CD4-positive, alpha-beta T cell treated with Interleukin-10 for 1 hour (primary cell): ENCODE measurements around the gene SYVN1.

Source experiments
- DNase-seq: peaks from one replicate; pipeline ENCODE4 v3.0.0-alpha.2; 2020

Gene SYVN1

DNA sequence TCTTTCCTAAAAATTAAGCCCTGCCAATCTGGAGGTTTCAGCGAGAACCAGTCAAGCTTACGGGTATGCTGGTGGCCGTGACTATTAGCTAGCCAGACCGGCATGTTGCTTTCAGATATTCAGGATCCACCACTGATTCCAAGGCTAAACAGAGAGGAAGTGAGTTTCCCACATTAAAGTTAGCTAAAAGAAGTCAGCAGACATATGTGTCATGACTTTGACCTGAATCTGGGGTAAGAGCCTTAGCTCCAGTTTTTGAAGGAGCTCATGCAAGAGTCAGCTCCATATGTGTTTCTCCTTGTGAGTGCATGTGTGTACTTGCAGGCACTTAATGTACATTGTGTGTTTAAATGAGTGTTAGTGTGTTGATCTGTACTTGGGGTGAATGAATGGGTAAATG lies 48.9 kb downstream of the SYVN1 start:
- DNase-seq = no peak

DNA sequence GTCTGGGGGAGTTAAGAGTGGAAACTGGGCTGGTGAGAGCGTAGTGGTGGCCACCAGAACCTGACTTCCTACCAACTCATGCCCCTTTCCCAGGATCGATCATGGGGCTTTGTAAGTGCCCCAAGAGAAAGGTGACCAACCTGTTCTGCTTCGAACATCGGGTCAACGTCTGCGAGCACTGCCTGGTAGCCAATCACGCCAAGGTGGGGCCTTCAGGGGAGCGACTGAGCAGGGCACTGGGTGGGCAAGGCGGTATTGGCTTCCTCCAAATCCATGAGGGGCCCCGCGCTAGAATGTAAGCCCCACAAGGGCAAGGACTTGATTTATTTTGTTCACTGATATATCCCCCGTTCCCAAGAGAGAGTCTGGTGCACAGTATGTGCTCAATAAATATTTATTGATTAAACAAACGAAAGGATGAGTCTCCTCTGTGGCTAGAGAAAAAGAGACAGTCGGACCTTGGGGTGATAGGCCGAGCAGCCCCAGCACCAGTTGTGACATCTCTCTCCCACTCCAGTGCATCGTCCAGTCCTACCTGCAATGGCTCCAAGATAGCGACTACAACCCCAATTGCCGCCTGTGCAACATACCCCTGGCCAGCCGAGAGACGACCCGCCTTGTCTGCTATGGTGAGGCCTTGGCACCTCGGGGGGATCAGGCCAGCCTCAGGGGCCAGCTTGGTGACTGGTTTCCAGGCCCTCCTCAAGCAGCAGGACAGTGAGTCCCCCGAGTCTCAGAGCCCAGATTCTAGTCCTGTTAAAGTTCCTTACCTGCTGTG lies 49.5 kb downstream of the SYVN1 start:
- DNase-seq = no peak

DNA sequence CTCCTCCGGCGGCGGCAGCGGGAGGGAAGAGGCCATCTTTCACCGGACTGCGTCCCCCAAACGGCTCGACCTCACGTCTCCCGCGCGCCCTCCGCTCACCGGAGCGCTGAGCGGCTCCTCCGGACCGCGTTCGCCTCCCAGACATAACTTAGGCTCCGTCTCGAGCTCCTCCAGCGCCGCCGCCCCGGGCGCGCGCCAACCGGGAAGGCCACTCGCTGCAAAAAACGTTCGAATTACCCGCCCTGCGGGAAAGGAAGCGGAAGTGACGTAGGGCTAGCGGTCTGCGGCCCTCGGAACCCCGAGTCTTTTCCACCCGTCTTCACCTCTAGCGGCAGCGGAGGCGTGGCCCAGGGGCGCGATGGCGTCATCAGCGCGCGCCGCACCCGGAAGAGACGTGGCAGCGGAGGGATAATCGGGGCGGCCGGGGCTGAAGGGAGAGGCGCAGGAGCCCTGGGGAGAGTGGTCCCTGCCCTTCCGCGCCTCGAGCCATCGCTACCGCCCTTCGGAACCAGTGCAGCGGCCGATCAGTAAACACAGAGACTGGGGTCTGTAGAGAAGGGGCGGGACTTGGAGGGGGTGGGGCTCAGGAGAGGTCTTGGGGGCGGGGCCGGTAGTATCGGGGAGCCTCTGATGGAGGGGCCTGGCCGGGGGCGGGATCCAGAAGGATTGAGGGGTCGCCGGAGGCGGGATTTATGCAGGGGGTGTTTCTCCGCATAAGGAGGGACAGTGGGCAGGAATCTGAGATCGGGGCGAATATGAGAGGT lies 50.3 kb downstream of the SYVN1 start, which contains the start of the genes CDCA5 and ZFPL1:
CDCA5 (minus strand) TSS at position 207 of the 764 bp plus-strand sequence; CDS start at position 145, 62 bp downstream.
ZFPL1 (plus strand) TSS at position 389 of the 764 bp plus-strand sequence. CDS start 477 bp downstream, outside the sequence.
- DNase-seq = peak; percentile 97

- DNase-seq = no peak
These were observed 51.0 kb downstream of the SYVN1 start for GRCh38 chr11:65083134-65083833.

GRCh38 chr11:65078786-65079342 lies 55.5 kb downstream of the SYVN1 start:
- no peak for DNase-seq

DNA sequence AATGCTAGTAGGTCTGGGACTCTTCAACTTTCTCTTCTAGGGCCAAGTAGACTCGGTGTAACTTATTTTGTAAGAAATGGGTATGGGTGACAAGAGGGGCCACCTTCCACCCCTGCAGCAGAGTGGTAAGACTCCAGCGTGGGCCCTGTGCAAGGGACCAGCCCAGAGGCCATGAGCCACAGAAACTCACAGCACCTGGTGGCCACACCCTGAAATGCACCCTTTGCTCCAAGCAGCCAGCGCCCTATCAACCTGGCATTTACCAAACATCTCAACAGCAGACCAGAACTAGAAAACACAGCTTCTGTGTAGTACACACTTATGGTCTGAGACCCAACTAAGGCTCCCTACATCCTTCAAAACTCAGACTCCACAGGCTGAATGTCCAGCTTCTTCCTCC lies 56.2 kb downstream of the SYVN1 start:
- peak; percentile 84 for DNase-seq

DNA sequence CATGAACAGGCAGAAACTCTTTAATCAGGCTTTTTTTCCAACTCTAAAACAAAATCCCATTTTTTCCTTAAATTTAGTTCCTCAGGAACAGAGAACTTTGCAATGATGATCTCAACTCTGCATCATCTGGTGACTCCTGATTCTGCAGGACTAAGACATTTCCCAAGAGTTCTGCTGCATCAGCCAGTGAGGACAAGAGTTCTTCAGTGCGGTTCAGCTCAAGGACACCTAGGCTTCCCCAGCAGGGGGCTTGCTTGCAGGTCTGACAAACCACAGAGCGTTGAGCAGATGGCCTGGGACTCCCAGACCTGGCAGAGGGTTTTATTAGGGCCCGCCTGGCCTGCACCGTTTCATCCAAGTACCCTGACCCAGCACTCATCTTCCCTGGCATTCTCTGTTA lies 56.9 kb downstream of the SYVN1 start:
- no peak for DNase-seq
